Gastroesophageal sphincter (tissue), 4 donors: Measurements from ENCODE around the gene C2orf42. TPM values are rescaled to one million over a fixed set of nuclear protein-coding genes. Genes with fewer than 3 reads are reported as not detected.
"Not testable (repeated sequence)": the region's sequence is repeated elsewhere in the genome, so short reads cannot be mapped to it uniquely, and the experiment has no call there.

Source experiments
- ATAC-seq: fragments of 150-250 bp; one replicate; pipeline ENCODE4 v1.9.1; 2016; ENCODE audit warnings: mild to moderate bottlenecking, moderate library complexity
- H3K27ac ChIP-seq, 4 donors: fragments of 200-600 bp; sonication (generic) in 3 of 4; 1 replicate in 3 of 4; 2 replicates in 1 of 4; pipeline ENCODE4 v1.5.1; 2016 to 2019
- H3K27me3 ChIP-seq: fragments of 200-600 bp; sonication (generic); one replicate; pipeline ENCODE4 v1.5.1; 2019
- H3K36me3 ChIP-seq, 2 donors: fragments of 200-600 bp; sonication (generic); one replicate each; pipeline ENCODE4 v1.5.1; 2019; ENCODE audit warnings: control low read depth in 1 of 2
- H3K4me1 ChIP-seq, 3 donors: fragments of 200-600 bp; sonication (generic); 1 replicate in 2 of 3; 2 replicates in 1 of 3; pipeline ENCODE4 v1.5.1; 2016 to 2019; ENCODE audit warnings: control low read depth in 2 of 3
- H3K4me3 ChIP-seq, 2 donors: fragments of 200-600 bp; sonication (generic); one replicate each; pipeline ENCODE4 v1.5.1; 2019; ENCODE audit warnings: mild to moderate bottlenecking in 1 of 2, moderate library complexity in 1 of 2
- H3K9me3 ChIP-seq, 3 donors: fragments of 200-600 bp; sonication (generic); one replicate each; pipeline ENCODE4 v1.5.1; 2017 to 2019; ENCODE audit warnings: control low read depth in 2 of 3
- EP300 ChIP-seq: sonication (generic); formaldehyde crosslinking; IDR thresholded peaks from one replicate; pipeline ENCODE4 v1.6.1; 2017; ENCODE audit warnings: antibody characterized with exemption, mild to moderate bottlenecking
- POLR2A ChIP-seq, 2 donors: fragments of 450-650 bp; IDR thresholded peaks; one replicate each; pipeline ENCODE4 v1.6.1; 2017; ENCODE audit warnings: antibody characterized with exemption in 2 of 2, mild to moderate bottlenecking in 2 of 2, moderate library complexity in 1 of 2
- POLR2AphosphoS5 ChIP-seq: sonication (generic); formaldehyde crosslinking; IDR thresholded peaks from one replicate; pipeline ENCODE4 v1.6.1; 2017; ENCODE audit warnings: antibody characterized with exemption
- WGBS, 2 donors: methylation state at CpG; one replicate each; pipeline ENCODE4 v1.1.5; 2018; ENCODE audit warnings: low coverage in 1 of 2; 5-methylcytosine and 5-hydroxymethylcytosine counted together
- total RNA-seq, 4 donors: library from RNA; depleted of rRNA; stranded (reverse); fragments of >200 nt; gene quantifications; one replicate each; pipeline ENCODE4 v1.1.0, GENCODE V29; 2016
- TF ChIP-seq, protein P1 (sequence below), 4 experiments: fragments of 200-600 bp in 2 of 4; fragments of 450-650 bp in 2 of 4; sonication (generic) in 1 of 4; IDR thresholded peaks; one replicate each; pipeline ENCODE4 v1.5.1; 2017 to 2019; ENCODE audit warnings: antibody characterized with exemption in 4 of 4, mild to moderate bottlenecking in 2 of 4, moderate library complexity in 2 of 4

The C2orf42 gene
- total RNA-seq, 4 donors from 2014 or later, result 17.5 to 32.1 (median 23.2) TPM

- Histone ChIP-seq H3K27ac (no peak overlapping the region), H3K9me3 (no peaks in the 10 kb centered on the region), H3K36me3 (no peaks in the 10 kb centered on the region), H3K4me1 (peaks cover 0 to 13% (median 0%) of the 10 kb centered on the region in 3 donors), H3K4me3 (no peak overlapping the region), H3K27me3 (no peaks in the 10 kb centered on the region)
- no peak for ATAC-seq
- TF ChIP-seq EP300 (no peak), POLR2AphosphoS5 (no peak), POLR2A (IDR thresholded peaks at IDR 0.05) (no peak)
- TF ChIP-seq, protein P1, sequence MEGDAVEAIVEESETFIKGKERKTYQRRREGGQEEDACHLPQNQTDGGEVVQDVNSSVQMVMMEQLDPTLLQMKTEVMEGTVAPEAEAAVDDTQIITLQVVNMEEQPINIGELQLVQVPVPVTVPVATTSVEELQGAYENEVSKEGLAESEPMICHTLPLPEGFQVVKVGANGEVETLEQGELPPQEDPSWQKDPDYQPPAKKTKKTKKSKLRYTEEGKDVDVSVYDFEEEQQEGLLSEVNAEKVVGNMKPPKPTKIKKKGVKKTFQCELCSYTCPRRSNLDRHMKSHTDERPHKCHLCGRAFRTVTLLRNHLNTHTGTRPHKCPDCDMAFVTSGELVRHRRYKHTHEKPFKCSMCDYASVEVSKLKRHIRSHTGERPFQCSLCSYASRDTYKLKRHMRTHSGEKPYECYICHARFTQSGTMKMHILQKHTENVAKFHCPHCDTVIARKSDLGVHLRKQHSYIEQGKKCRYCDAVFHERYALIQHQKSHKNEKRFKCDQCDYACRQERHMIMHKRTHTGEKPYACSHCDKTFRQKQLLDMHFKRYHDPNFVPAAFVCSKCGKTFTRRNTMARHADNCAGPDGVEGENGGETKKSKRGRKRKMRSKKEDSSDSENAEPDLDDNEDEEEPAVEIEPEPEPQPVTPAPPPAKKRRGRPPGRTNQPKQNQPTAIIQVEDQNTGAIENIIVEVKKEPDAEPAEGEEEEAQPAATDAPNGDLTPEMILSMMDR (IDR thresholded peaks at IDR 0.05), result no peak
- 77 to 80% methylated on average over 2 to 4 of the region's 4 CpGs for WGBS, 2 donors
These were observed 77.3 kb downstream of the C2orf42 start for GRCh38 chr2:70113359-70114070.

DNA sequence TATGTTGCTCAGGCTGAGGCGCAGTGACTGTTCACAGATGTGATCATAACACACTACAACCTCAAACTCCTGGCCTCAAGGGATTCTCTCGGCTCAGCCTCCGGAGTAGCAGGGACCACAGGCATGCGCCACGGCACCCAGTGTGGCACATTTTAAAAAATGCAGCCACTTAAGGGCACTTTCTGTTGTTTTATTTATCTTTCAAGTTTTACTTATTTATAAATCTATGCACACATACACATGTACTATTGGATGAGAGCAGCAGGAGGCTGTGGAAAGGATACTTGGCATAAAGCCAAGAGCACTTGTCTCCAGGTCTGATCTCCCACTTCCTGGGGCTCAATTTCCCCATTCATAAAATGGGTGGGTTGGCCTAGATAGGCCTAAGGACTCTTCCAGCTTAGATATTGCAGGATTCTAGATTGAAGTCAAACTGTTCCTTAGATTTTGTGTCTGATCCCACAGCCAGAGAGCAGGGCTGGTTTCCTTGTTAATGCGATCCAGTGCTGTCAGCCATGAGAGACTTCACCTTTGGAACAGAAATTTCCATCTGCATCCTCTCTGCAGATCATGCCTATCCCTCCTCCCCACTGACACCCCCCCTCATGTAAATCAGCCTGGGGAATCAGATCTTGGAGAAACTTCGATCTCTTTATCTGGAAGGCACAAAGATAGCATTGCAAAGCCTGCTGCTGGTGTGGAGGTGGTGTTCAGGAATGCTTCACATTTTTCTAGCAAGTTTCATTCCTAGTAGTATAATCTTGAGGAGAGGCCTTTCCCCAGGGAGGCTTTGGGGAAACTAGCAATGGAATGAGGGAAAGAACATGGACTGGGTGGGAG lies 78.8 kb downstream of the C2orf42 start:
- Histone ChIP-seq H3K9me3 (no peaks in the 10 kb centered on the region), H3K4me1 (peaks cover 0 to 20% (median 0%) of the 10 kb centered on the region in 3 donors), H3K4me3 (no peak overlapping the region), H3K27me3 (no peaks in the 10 kb centered on the region), H3K36me3 (no peaks in the 10 kb centered on the region), H3K27ac (no peak overlapping the region)
- WGBS, 2 donors, result 79 to 95% methylated on average over 5 to 7 of the region's 7 CpGs
- TF ChIP-seq, protein P1 (IDR thresholded peaks at IDR 0.05), result no peak
- no peak for TF ChIP-seq POLR2A (IDR thresholded peaks at IDR 0.05)
- no peak for TF ChIP-seq POLR2AphosphoS5
- TF ChIP-seq EP300, result no peak
- no peak for ATAC-seq

- H3K4me1 ChIP-seq, result peaks cover 0 to 20% (median 0%) of the 10 kb centered on the region in 3 donors
- not testable (repeated sequence) for ATAC-seq, H3K27me3 ChIP-seq, H3K36me3 ChIP-seq, H3K4me3 ChIP-seq, H3K9me3 ChIP-seq, H3K27ac ChIP-seq
- WGBS, 2 donors, result 83 to 86% methylated on average over 1 to 5 of the region's 5 CpGs
These were observed 80.4 kb downstream of the C2orf42 start for GRCh38 chr2:70110397-70110796.

GRCh38 chr2:70106138-70106537 lies 84.7 kb downstream of the C2orf42 start:
- peaks cover 0 to 12% (median 0%) of the 10 kb centered on the region in 3 donors for H3K4me1 ChIP-seq

DNA sequence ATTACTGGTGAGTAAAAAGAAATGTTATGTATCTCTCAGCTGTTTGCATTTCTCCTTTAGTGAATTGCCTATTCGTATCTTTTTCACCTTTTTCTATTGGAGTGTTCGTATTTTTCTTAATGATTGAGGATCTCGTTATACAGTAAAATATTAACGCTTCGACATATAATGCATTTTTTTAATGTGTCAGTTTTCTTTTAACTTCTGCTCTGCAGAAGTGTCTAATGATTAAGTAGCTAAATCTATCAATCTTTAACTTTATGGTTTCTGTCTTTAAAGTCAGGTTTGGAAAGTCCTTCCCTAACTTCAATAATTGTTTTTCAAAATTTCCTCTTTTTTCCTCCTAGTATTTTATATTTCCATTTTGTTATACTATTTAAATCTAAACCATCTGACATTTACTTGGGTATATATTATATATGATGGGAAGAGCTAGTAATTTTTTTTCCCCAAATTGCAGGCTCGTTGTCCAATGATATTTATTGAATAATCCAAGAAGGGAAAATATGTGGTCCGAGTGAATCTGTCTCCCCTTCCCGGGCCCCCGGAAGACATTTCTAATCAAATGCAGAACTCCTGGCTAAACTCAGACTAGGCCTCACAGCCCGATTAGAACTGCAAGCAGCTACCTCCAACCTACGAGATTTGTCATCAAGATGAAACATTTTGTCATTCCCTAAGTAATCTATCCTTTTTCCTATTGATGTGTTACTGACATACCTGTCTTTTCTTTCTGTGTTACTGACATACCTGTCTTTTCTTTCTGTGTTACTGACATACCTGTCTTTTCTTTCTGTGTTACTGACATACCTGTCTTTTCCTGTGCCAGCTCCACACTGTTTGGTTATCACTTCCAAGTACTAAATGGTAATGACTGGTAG lies 86.3 kb downstream of the C2orf42 start:
- no peak for TF ChIP-seq POLR2A (IDR thresholded peaks at IDR 0.05)
- TF ChIP-seq POLR2AphosphoS5, result no peak
- TF ChIP-seq, protein P1 (IDR thresholded peaks at IDR 0.05), result no peak
- no peak for TF ChIP-seq EP300
- WGBS, 2 donors, result 46 to 55% methylated on average over 11 of the region's 11 CpGs
- ATAC-seq, result no peak

More at GRCh38 chr2:70106138-70106537, 84.7 kb downstream of the C2orf42 start:
- ATAC-seq, H3K27ac ChIP-seq, H3K4me3 ChIP-seq, H3K27me3 ChIP-seq, H3K9me3 ChIP-seq, H3K36me3 ChIP-seq: not testable (repeated sequence)
- WGBS, 2 donors, result 100% methylated on average over 1 to 3 of the region's 8 CpGs

More for the DNA sequence above, 86.3 kb downstream of the C2orf42 start:
- Histone ChIP-seq H3K27me3 (no peaks in the 10 kb centered on the region), H3K4me1 (peaks cover 0 to 12% (median 0%) of the 10 kb centered on the region in 3 donors), H3K4me3 (no peak overlapping the region), H3K9me3 (no peaks in the 10 kb centered on the region), H3K27ac (no peak overlapping the region), H3K36me3 (no peaks in the 10 kb centered on the region)
